Right lobe of liver (tissue), 4 donors: ENCODE measurements around the gene GJB1.

Experiments used
- CTCF ChIP-seq, 4 donors: fragments of 200-600 bp in 3 of 4; fragments of 450-650 bp in 1 of 4; IDR thresholded peaks; one replicate each; pipeline versions ENCODE4 v1.5.1 to v1.8.0; 2016 to 2022; ENCODE audit warnings: antibody characterized with exemption in 4 of 4, mild to moderate bottlenecking in 2 of 4
- POLR2A ChIP-seq: fragments of 450-650 bp; IDR thresholded peaks from one replicate; pipeline ENCODE4 v1.6.1; 2017; ENCODE audit warnings: antibody characterized with exemption, mild to moderate bottlenecking
- donor health status: DM: no; HTN: no; CAD: no.
- donor health status: DM: no; HTN: no; CAD: no.
- donor health status: DM: no; HTN: yes; CAD: no.

- TF ChIP-seq CTCF (IDR thresholded peaks at IDR 0.05) (no peak), POLR2A (no peak)
These were observed 31.8 kb upstream of the GJB1 start for GRCh38 chrX:71191248-71191647.
